ENCODE results near the gene RPS16.

Gene RPS16

GRCh38 chr19:39416152-39417120, 19.3 kb downstream of the RPS16 start:
- no peak for TF ChIP-seq CTCF (IDR thresholded peaks at IDR 0.05)
- Histone ChIP-seq H3K9me3 (no peaks in the 10 kb centered on the region), H3K4me1 (peaks cover 0 to 34% (median 31%) of the 10 kb centered on the region in 4 donors), H3K27me3 (no peaks in the 10 kb centered on the region), H3K36me3 (peaks cover 38 to 57% (median 50%) of the 10 kb centered on the region in 3 donors), H3K27ac (peak overlapping the region; percentile 99 to 100), H3K4me3 (peak overlapping the region in 1 of 2 donors; percentile 92)
- intact Hi-C loops (cut with DNase I; ENCODE audit: low total_unique reads), result no loop called here
- peak; percentile 38 to 67 for DNase-seq

GRCh38 chr19:39415111-39416046, 20.4 kb downstream of the RPS16 start:
- peak in 1 of 2 donors; percentile 66 for DNase-seq
- peaks cover 28 to 46% (median 39%) of the 10 kb centered on the region in 3 donors for H3K36me3 ChIP-seq
- no peaks in the 10 kb centered on the region for H3K27me3 ChIP-seq
- H3K4me3 ChIP-seq, result peak overlapping the region; percentile 92 to 96
- intact Hi-C loops (cut with DNase I; ENCODE audit: low total_unique reads), result no loop called here
- H3K9me3 ChIP-seq, result no peaks in the 10 kb centered on the region
- TF ChIP-seq CTCF (IDR thresholded peaks at IDR 0.05), result no peak
- H3K4me1 ChIP-seq, result peaks cover 0 to 45% (median 40%) of the 10 kb centered on the region in 4 donors
- peak overlapping the region; percentile 99 to 100 for H3K27ac ChIP-seq

- Histone ChIP-seq H3K4me3 (peak overlapping the region; percentile 92 to 96), H3K36me3 (peaks cover 17 to 33% (median 26%) of the 10 kb centered on the region in 3 donors), H3K4me1 (peaks cover 0 to 46% (median 41%) of the 10 kb centered on the region in 4 donors), H3K27ac (peak overlapping the region; percentile 99 to 100), H3K27me3 (no peaks in the 10 kb centered on the region), H3K9me3 (no peaks in the 10 kb centered on the region)
- no peak for TF ChIP-seq CTCF (IDR thresholded peaks at IDR 0.05)
- peak; percentile 59 to 78 for DNase-seq
- intact Hi-C loops (cut with DNase I; ENCODE audit: low total_unique reads), result no loop called here
Observed at GRCh38 chr19:39413911-39414608, 21.7 kb downstream of the RPS16 start.

- H3K27ac ChIP-seq, result peak overlapping the region; percentile 99 to 100
- intact Hi-C loops (cut with DNase I; ENCODE audit: low total_unique reads), result no loop called here
- H3K4me3 ChIP-seq, result peak overlapping the region; percentile 92 to 96
- H3K9me3 ChIP-seq, result no peaks in the 10 kb centered on the region
- peaks cover 17 to 33% (median 26%) of the 10 kb centered on the region in 3 donors for H3K36me3 ChIP-seq
- peaks cover 0 to 46% (median 41%) of the 10 kb centered on the region in 4 donors for H3K4me1 ChIP-seq
- H3K27me3 ChIP-seq, result no peaks in the 10 kb centered on the region
- DNase-seq, result peak; percentile 69 to 92
- no peak for TF ChIP-seq CTCF (IDR thresholded peaks at IDR 0.05)
Observed at GRCh38 chr19:39413272-39413910, 22.4 kb downstream of the RPS16 start.

Measured in tibial artery (tissue), 4 donors.